ENCODE results near the gene POLD1.

POLD1 gene

DNA sequence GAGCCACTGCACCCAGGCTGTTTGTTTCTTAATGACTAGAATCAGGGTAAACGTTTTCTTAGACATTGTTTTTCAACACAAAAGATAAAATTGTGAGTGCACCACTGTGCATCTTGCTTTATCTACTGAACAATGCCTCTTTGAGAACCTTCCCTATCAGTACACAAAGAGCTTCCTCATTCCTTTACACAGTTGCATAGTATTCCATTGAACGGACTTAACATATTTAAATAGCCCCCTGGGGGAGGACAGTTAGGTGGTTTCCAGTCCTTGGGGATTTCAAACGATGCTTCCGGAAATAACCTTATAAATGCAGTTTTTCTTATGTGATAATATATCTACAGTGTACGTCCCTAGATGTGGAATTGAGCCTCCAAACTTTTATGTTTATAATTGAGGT is 8.6 kb downstream of the POLD1 start:
- DNase-seq, result no peak

DNA sequence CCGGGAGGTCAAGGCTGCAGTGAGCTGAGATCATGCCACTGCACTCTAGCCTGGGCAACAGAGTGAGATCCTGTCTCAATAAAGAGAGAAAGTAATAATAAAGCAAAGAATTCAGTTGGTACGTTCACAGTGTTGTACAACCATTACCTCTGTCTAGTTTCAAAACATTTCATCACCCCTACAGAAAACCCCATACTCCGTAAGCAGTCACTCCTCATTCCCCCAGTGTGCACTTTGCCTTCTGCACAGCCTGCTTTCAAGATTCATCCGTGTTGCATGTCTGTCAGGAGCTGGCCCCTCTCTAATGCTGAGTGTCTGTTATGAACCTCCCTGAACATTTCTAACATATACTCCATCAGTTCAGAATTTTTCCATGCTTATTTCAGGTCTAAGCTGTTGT is 9.4 kb downstream of the POLD1 start:
- no peak for DNase-seq

DNA sequence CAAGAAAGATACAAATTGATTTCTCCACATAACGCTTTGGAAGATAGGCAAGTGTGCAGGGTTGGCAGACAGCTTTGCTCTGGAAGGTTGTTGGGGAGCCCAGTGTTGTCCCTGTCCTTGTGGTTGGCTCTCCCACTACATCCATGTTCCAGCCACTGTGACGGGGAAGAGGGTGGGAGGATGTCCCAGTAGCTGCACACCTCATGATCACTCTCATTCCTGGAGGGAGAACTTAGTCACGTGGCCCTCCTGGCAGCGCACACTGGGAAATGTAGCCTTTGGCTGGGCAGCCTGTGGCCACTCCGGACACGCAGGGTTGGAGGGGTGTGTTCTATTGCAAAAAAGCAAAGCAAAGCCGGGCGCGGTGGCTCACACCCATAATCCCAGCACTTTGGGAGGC is 9.9 kb downstream of the POLD1 start:
- DNase-seq, result no peak

DNA sequence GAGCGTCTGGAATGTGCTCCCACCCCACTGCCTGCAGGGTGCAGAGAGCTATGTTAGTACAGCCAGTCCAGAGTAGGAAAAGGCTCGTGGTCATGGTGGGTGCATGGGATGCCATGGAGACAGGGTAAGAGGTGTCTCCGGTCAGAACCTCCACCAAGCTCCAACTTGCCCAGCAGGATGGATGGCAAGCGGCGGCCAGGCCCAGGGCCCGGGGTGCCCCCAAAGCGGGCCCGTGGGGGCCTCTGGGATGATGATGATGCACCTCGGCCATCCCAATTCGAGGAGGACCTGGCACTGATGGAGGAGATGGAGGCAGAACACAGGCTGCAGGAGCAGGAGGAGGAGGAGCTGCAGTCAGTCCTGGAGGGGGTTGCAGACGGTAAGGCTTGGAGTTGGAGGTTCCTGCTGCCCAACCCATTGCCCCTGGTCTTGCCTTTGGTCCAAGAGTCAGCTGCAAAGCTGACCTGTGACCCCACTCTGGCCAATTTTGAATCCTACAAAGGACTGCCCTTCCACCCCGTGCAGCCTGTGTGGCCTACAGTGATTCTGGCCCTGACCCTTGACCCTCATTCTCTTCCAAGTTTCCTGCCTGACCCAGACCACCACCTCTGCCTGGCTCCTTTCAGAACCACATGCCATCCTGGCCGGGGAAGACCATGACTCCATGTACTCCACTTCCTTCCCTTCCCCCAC is 14.7 kb downstream of the POLD1 start:
- DNase-seq, result no peak

DNA sequence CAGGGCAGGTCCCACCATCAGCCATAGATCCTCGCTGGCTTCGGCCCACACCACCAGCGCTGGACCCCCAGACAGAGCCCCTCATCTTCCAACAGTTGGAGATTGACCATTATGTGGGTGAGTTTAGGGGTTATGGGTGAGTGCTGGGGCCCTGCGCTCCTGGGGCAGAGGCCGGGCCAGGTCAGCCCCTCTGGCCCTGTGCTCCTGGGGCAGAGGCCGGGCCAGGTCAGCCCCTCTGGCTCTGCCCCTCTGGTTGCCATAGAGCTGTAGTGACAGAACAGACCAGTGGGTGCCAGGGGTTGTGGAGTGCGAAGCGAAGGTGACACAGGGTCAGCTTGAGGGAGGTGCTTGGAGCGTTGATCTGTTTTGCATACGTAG is 15.2 kb downstream of the POLD1 start:
- DNase-seq, result no peak

DNA sequence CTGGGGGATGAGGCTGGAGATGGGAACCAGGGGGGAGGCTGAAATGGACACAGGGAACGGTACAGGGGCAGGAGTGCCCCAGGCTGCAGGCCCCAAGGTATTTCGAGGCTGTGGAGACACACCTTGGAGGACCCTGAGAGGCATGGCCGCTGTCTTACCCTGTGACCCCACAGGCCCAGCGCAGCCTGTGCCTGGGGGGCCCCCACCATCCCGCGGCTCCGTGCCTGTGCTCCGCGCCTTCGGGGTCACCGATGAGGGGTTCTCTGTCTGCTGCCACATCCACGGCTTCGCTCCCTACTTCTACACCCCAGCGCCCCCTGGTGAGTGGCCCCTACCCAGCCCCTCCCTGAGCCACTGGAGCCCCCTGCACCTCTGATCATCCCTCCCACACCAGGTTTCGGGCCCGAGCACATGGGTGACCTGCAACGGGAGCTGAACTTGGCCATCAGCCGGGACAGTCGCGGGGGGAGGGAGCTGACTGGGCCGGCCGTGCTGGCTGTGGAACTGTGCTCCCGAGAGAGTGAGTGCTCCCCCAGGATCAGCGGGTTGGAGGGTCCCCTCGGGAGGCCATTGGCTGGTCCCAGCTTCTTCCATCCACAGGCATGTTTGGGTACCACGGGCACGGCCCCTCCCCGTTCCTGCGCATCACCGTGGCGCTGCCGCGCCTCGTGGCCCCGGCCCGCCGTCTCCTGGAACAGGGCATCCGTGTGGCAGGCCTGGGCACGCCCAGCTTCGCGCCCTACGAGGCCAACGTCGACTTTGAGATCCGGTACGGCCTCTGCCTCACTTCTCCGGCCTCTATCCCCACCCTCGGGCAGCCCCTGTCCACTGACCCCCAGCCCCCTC is 17.7 kb downstream of the POLD1 start:
- DNase-seq, result no peak

DNA sequence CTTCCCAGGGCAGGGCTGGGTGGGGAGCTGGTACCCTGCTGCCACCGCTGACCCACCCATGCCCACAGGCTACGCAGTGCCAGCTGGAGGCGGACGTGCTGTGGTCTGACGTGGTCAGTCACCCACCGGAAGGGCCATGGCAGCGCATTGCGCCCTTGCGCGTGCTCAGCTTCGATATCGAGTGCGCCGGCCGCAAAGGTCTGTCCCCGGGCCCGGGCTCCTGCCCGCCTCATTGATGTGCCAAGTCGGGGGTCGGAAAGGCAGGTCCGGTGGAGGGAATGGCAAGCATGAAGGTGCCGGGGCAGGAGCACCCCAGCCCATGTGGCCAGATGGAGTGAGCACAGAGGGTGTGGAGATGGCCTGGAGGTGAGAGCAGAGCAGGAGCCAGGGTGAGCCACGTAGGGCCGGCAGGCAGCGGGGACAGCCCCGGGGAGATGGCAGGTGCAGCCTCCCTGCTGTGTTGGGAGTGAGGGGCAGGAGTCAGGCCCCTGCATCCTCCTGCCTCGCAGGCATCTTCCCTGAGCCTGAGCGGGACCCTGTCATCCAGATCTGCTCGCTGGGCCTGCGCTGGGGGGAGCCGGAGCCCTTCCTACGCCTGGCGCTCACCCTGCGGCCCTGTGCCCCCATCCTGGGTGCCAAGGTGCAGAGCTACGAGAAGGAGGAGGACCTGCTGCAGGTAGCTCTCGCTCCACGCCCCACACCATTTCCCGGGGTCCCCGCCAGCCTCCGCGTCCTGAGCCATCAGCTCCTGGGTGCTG is 18.6 kb downstream of the POLD1 start:
- no peak for DNase-seq

DNA sequence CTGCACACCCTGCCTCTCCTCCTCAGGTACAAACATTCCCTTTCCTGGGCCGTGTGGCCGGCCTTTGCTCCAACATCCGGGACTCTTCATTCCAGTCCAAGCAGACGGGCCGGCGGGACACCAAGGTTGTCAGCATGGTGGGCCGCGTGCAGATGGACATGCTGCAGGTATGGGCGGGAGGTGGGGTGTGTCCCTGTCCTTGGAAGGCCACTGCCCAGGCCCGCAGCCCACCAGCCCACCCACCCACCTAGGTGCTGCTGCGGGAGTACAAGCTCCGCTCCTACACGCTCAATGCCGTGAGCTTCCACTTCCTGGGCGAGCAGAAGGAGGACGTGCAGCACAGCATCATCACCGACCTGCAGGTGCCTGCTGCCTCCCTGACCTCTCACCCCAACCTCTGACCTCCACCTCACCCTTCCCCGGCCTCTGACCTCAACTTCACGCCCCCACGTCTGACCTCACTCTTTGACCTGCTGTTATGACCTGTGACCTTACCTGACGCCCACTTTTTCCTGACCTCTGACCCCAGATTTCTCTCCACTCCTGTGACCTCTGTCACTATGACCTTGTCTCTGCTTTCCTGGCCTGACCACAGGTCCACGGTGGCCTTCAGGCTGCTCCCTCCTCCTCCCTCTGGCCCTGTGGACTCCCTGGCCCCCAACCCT is 22.1 kb downstream of the POLD1 start:
- no peak for DNase-seq

DNA sequence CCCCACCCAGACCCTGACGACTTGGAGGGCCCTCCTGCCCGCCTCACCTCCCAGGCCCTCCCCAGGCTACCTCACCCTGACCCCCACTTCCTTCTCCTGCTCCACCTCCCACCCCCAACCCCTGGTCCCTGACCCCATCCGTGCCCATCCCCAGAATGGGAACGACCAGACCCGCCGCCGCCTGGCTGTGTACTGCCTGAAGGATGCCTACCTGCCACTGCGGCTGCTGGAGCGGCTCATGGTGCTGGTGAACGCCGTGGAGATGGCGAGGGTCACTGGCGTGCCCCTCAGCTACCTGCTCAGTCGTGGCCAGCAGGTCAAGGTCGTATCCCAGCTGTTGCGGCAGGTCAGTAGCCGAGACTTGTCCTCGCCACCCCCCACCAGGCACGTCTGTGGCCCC is 22.7 kb downstream of the POLD1 start:
- DNase-seq, result no peak

DNA sequence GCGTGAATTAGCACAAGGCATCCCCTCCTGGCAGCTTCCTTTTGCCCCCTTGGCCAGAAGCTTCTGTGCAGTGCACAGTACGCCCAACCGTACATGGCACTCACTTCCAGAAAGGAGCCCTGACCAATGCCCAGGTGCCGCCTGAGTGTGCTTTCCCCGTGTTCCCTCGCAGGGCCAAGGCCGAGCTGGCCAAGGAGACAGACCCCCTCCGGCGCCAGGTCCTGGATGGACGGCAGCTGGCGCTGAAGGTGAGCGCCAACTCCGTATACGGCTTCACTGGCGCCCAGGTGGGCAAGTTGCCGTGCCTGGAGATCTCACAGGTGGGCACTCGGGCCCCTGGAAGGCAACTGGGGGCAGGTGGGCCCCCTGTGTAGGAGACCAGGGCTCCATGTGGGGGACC is 25.2 kb downstream of the POLD1 start:
- no peak for DNase-seq

DNA sequence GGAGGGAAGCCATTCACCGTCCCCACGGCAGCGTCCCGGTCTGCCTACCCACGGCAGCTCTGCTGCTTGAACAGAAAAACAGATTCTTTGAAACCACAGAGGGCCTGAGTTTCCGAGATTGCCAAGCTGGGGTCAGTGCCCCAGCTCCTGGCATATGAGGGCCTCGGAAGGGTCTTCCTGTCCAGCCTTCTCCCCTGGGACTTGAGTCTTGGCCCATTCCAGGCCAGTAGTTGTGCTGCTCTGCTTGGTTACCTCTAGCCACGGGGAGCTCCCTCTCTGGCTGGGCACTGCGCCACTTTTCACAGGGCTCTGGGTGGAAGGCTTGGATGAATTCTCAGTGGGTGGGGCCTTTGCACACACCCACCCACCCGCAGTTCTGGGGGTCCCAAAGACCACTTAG is 26.0 kb downstream of the POLD1 start:
- no peak for DNase-seq

DNA sequence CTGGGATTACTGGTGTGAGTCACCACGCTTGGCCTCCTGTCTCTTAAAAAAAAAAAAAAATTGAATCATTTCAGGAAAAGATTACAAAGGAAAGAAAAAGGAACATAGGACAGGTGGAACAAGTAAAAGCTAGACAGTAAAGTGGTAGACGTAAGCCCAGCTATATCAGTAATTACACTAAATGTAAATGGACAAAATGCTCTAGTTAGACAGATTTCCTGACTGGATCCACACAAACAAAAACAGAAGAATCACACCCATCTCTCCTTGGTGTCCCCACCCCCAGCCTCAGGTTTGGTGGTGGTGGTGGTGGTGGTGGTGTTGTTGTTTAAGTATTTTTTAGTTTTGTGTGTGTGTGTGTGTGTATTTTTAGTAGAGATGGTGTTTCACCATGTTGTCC is 28.3 kb downstream of the POLD1 start:
- DNase-seq, result no peak

DNA sequence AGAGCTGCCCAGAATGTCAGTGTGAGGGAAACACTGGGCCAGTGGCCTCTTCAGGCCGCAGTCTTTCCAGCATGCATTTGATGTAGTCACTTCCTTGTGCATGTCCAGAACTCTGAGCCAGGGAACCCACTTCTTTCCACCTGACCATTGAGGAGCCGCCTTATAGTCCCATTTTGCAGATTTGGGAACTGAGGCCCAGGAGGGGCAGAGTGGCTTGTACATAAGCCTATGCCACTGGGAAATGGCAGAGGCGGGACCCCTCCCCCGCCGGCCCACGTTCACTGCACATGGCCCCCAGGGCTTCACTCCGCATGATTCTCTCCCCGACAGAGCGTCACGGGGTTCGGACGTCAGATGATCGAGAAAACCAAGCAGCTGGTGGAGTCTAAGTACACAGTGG is 28.9 kb downstream of the POLD1 start:
- no peak for DNase-seq

DNA sequence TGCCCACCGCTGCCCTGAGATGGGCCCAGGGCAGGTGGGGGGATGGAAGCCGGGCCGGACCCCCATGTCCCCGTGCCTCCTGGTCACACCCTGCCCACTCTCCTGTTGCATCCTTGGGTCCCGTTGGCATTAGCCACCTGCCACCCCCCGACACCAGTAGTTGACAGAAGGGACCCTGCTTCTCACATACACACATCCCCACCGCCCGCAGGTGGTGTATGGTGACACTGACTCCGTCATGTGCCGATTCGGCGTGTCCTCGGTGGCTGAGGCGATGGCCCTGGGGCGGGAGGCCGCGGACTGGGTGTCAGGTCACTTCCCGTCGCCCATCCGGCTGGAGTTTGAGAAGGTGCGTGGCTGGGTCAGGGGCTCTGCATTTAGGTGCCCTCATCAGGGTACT is 29.4 kb downstream of the POLD1 start:
- DNase-seq, result no peak

DNA sequence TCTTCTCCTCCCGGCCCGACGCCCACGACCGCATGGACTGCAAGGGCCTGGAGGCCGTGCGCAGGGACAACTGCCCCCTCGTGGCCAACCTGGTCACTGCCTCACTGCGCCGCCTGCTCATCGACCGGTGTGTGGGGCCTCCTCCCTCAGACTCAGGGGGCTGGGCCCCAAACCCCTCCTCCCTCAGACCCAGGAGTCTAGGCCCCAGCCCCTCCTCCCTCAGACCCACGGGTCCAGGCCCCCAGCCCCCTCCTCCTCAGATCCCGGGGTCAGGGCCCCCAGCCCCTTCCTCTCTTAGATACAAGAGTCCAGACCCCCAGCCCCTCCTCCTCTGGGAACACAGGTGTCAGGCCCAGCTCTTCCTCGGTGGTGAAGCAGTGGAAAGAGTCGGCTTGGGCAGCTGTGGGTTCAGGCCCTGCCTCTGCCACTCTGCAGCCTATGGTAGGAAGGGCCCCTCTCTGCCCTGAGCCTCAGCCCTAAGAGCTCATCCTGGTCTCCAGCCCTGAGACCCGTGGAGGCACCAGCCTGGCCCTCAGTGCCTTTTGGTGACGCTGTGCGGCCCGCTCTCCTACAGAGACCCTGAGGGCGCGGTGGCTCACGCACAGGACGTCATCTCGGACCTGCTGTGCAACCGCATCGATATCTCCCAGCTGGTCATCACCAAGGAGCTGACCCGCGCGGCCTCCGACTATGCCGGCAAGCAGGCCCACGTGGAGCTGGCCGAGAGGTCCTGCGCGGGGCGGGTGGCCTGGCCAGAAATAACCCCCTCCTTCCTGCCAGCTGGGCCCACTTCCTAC is 30.9 kb downstream of the POLD1 start:
- no peak for DNase-seq

DNA sequence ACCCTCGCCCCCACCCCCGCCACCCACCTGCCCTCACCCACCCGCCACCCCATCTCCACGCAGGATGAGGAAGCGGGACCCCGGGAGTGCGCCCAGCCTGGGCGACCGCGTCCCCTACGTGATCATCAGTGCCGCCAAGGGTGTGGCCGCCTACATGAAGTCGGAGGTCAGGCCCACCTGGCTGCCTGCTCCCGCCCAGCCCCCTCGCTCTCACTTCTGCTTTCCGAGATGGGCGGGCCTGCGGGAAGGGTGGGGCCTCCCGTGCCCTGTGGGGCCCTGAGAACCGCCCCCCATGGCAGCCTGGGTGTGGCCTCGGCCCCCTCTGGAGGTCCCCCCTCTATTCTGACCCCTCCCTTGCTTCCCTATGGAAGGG is 31.5 kb downstream of the POLD1 start:
- no peak for DNase-seq

DNA sequence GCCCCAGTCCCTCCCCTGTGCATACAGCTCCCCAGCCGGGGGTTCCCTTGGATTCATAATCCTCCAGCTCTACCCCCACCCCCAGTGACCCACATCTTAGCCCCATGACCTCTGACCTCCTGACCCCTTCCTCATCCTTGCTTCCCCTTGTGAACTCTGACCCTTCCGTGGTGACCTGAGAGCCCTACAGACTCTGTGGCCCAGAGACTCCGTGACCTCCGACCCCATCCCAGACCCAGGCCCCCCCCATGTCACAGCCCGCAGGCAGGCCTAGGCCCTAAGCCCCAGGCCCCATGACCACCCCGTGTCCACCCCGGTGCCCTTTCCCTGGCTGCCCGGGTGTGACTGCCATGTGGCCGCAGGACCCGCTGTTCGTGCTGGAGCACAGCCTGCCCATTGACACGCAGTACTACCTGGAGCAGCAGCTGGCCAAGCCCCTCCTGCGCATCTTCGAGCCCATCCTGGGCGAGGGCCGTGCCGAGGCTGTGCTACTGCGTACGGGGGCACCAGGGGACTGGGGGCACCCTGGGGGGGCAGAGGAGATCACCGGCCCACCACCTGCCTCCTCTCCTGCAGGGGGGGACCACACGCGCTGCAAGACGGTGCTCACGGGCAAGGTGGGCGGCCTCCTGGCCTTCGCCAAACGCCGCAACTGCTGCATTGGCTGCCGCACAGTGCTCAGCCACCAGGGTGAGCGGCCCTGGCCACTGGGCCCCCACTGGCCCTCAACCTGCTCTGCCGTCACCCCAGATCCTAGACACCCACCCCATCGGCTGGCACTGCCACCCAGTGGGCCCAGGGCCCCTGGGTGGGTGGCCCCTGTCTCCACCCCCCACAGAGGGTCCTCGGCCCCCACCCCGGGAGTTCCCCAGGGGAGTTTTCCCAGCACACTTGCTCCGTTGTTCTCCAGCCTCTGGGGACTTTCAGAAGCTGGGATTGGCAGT is 32.2 kb downstream of the POLD1 start:
- DNase-seq, result no peak

DNA sequence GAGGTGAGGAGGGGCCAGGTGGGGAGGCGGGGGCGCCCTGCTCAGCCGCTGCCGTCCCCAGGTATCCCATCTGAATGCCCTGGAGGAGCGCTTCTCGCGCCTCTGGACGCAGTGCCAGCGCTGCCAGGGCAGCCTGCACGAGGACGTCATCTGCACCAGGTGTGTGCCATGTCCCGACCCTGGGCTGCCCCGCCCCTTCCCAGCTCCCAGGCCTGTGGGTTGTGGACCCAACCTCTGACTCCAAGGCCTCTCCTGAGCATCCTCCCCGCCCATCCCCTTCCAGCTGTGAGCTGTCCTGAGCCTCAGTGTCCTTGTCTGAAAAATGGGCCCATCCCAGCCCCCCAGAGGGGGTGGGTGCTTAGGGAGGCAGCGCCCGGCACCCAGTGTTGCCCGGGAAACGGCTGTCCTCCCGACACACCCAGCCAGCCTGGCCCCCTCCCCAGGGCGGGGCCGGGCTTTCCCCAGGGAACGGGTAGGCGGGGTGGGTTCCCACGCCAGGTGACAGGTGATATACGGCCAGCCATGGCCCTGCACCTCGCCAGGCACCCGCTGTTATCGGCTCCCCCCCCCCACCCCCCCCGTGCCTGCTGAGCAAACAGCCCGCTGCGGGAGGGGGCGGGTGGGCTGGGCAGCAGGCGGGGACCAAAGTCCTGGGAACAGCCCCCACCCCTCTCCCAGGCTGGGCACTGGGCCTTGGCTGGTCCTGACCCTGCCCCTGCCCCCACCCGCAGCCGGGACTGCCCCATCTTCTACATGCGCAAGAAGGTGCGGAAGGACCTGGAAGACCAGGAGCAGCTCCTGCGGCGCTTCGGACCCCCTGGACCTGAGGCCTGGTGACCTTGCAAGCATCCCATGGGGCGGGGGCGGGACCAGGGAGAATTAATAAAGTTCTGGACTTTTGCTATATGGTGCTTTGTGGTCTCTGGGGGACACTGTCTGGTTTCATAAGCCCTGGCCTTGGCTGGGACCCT is 33.2 kb downstream of the POLD1 start:
- DNase-seq, result no peak

DNA sequence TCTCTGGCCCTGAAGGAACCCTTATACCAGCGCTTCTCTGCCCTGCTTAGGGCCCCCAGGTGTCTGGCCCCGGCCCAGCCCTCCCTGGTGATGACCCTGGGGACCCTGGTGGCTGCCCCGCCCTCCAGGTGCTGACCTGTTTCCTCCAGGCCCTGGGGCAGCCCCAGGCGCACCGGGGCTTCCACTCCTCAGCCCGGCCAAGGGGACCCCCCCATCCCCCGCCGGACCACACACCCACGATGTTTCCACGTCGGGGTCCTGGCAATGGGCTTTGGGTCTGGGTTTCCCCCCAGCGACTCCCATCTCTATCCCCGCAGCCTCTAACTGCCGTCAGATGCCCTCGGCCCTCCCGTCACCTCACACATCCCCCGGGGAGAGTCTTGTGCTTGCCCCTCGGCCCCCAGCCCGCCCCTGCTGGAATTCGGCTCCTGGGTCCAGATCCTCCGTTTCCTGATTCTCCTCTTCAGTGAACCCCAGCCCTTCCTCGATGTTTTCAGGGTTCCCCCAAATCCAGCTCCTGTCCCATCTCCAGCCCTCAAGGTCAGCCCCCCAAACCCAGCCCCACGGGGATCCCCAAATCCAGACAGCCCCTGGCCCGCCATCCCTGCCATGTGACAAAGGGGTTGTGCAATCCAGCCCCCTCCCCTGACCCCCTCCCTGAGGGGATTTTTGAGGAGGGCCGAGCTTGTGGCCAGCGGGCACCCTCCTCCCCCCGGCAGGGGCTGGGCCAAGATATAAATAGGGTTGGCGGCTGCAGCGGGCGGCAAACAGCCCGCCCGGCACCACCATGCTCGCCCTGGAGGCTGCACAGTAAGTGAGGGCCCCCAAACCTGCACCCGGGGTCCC is 34.3 kb downstream of the POLD1 start, which contains the start of gene SPIB:
Gene SPIB (plus strand): TSS at position 763 of the 846 bp plus-strand sequence. CDS start 25 bp downstream, at position 788.
- no peak for DNase-seq

Data from NCI-H446 treated with DMSO at 0.1 percent for 48 hours (cell line).